Ishikawa (cell line): ENCODE results near the gene ABHD11.

Experiments used
- CEBPB ChIP-seq: IDR thresholded peaks from 2 replicates; pipeline ENCODE4 v1.6.1; 2012
- CREB1 ChIP-seq: IDR thresholded peaks from 2 replicates; pipeline ENCODE4 v1.6.1; 2012; ENCODE audit warnings: low read depth
- EGR1 ChIP-seq: IDR thresholded peaks from 2 replicates; pipeline ENCODE4 v1.6.1; 2012
- EP300 ChIP-seq: IDR thresholded peaks from 2 replicates; pipeline ENCODE4 v1.6.1; 2012; ENCODE audit warnings: borderline replicate concordance
- FOXM1 ChIP-seq: IDR thresholded peaks from 2 replicates; pipeline ENCODE4 v1.6.1; 2012; ENCODE audit warnings: low read depth, borderline replicate concordance
- MAX ChIP-seq: IDR thresholded peaks from 2 replicates; pipeline ENCODE4 v1.6.1; 2012
- NFIC ChIP-seq: IDR thresholded peaks from 2 replicates; pipeline ENCODE4 v1.6.1; 2012
- RAD21 ChIP-seq: IDR thresholded peaks from 2 replicates; pipeline ENCODE4 v1.6.1; 2012; ENCODE audit warnings: low read depth
- REST ChIP-seq: IDR thresholded peaks from 2 replicates; pipeline ENCODE4 v1.6.1; 2012; ENCODE audit warnings: low read depth, mild to moderate bottlenecking
- TAF1 ChIP-seq: IDR thresholded peaks from 2 replicates; pipeline ENCODE4 v1.6.1; 2012; ENCODE audit warnings: low read depth, mild to moderate bottlenecking
- TCF12 ChIP-seq: IDR thresholded peaks from 2 replicates; pipeline ENCODE4 v1.6.1; 2012; ENCODE audit warnings: low read depth
- TEAD4 ChIP-seq: IDR thresholded peaks from 2 replicates; pipeline ENCODE4 v1.6.1; 2012
- USF1 ChIP-seq: IDR thresholded peaks from 2 replicates; pipeline ENCODE4 v1.6.1; 2012
- YY1 ChIP-seq: IDR thresholded peaks from 2 replicates; pipeline ENCODE4 v1.6.1; 2012; ENCODE audit warnings: low read depth
- ZBTB7A ChIP-seq: IDR thresholded peaks from 2 replicates; pipeline ENCODE4 v1.6.1; 2012; ENCODE audit warnings: low read depth

The ABHD11 gene

GRCh38 chr7:73715648-73716317 lies 22.8 kb downstream of the ABHD11 start:
- TF ChIP-seq TCF12, result 0 out of 2 replicates have a peak, but pooled peaks have one; percentile 20
- TF ChIP-seq EGR1, result no peak

DNA sequence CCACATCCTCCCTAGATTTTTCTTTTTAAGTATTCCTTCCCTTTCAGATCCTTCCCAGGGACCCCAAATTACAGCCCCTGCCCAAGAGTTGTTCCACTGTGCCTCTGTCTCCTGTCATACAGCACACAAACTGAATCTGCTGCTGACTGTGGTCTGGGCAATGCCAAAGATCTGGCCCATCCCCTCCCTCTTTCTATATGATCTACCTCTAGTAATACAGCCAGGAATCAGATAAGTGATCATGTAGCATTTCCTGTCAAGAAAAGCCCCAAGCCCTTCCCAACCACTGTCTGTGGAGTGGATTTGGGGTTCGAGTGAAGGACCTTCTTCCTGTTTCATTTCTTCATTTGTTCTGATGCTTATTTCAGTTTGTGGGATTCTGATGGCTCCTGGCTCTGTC lies 25.8 kb downstream of the ABHD11 start:
- TF ChIP-seq USF1 (no peak), FOXM1 (no peak), EGR1 (no peak), TEAD4 (no peak), TAF1 (no peak), RAD21 (no peak), ZBTB7A (no peak), EP300 (no peak), TCF12 (no peak), MAX (no peak), YY1 (no peak), NFIC (no peak), CREB1 (no peak), REST (no peak), CEBPB (no peak)

DNA sequence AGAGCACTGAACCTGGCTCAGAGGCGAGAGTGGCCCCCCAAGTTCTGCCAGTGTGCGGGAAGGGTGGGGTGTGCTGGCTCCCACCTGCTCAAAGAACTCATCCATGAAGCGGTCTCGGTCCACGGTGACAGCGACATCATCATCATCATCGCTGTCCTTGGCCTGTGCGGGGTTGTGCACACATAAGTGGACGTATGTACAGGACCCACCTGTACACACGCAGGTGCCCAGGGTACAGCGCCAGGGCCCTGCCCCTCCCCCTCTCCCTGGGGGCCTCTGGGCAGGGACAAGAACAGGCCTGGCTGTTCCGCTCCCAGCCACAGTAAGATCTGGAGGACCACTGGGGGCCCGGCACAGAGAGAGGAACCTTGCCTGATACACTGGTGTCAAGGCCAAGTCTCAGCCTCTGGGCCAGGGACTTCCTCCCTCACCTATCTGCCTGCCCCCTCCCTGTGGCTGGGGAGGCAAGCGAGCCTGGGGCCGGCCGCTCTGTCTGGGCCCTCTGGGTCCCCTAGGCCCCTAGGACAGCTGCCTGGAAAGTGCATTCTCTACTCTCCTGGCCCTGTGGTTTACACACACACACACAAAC lies 29.5 kb downstream of the ABHD11 start:
- TF ChIP-seq REST, result no peak
- TF ChIP-seq TAF1, result no peak
- TF ChIP-seq MAX, result no peak
- no peak for TF ChIP-seq ZBTB7A
- TF ChIP-seq CREB1, result no peak
- TF ChIP-seq USF1, result no peak
- TF ChIP-seq CEBPB, result no peak
- no peak for TF ChIP-seq YY1
- no peak for TF ChIP-seq TEAD4
- no peak for TF ChIP-seq NFIC
- TF ChIP-seq EGR1, result no peak
- TF ChIP-seq RAD21, result no peak
- no peak for TF ChIP-seq TCF12
- TF ChIP-seq FOXM1, result no peak
- TF ChIP-seq EP300, result no peak

DNA sequence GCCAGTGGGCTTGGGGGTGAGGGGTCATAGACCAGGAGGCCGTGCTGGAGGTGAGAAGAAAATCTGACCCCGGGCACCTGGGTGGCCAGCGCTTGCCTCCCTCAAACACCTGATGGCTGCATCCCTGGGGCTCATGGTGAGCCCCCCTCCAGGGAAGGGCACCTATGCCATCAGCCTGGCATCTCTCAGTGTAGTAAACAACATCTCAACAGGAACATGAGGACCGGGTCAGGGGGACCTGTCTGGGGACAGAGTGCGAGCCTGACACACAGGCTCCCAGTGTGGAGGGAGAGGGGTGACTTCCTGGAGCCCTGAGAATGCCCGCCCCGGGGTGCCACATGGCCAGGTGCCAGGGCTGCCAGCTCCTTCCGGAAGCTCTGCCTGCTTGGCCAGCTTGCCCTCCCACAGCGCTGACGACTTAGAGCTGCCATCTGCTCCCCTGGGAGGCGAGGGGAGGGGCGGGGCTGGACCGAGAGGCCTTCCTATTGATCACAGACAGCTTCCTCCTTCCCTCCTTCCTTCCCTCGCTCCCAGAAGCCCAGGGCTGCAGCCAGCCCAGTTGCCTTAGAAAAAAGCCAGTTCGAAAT lies 31.5 kb downstream of the ABHD11 start:
- TF ChIP-seq FOXM1, result no peak
- TF ChIP-seq EP300, result peak; percentile 77; the same call in 1 of the 2 replicates
- TF ChIP-seq USF1, result no peak
- TF ChIP-seq YY1, result peak; percentile 47; the same call in 1 of the 2 replicates
- TF ChIP-seq TAF1, result no peak
- TF ChIP-seq RAD21, result no peak; the same call in 1 of the 2 replicates
- no peak for TF ChIP-seq REST
- TF ChIP-seq NFIC, result peak; percentile 94
- TF ChIP-seq MAX, result no peak
- TF ChIP-seq CREB1, result no peak
- peak; percentile 43; the same call in 1 of the 2 replicates for TF ChIP-seq TEAD4
- TF ChIP-seq ZBTB7A, result 0 out of 2 replicates have a peak, but pooled peaks have one; percentile 31
- no peak for TF ChIP-seq EGR1
- peak; percentile 85 for TF ChIP-seq TCF12
